ENCODE measurements around the gene ARHGEF11.

GRCh38 chr1:156942576-156942975 is 103.0 kb downstream of the ARHGEF11 start:
- TF ChIP-seq CTCF (IDR thresholded peaks at IDR 0.05; ENCODE audit: borderline replicate concordance, extremely low read depth, low read length, poor library complexity, severe bottlenecking) (no peak), EZH2 (IDR thresholded peaks at IDR 0.05; ENCODE audit: borderline replicate concordance, low read depth, low read length, severe bottlenecking) (no peak)

Data from DND-41 (cell line).